Activated T-helper 2 cell treated with anti-CD3 and anti-CD28 coated beads, Interferon-gamma antibody, Interleukin-2, Interleukin-4, amounts not matched to agents 10 μg/mL and 5 μg/mL and 100 μg/mL, durations not matched to agents 14 hours and 24 hours and 36 hours (primary cell): ENCODE data around the gene MIOS. TPM values are rescaled to one million over a fixed set of nuclear protein-coding genes. Genes with fewer than 3 reads are reported as not detected.

ENCODE experiments used
- DNase-seq: peaks from one replicate; pipeline ENCODE4 v3.0.0; 2021; ENCODE audit warnings: low spot score
- H3K27ac Mint-ChIP-seq: one replicate; pipeline ENCODE4 v1.8.0; 2021; ENCODE audit warnings: mixed read lengths
- H3K27me3 Mint-ChIP-seq: one replicate; pipeline ENCODE4 v1.8.0; 2021; ENCODE audit warnings: low read depth, mixed read lengths
- H3K36me3 Mint-ChIP-seq: one replicate; pipeline ENCODE4 v1.8.0; 2021; ENCODE audit warnings: low read depth, mixed read lengths
- H3K4me1 Mint-ChIP-seq: one replicate; pipeline ENCODE4 v1.8.0; 2021; ENCODE audit warnings: low read depth, mixed read lengths
- H3K4me3 Mint-ChIP-seq: one replicate; pipeline ENCODE4 v1.8.0; 2021; ENCODE audit warnings: low read depth, mild to moderate bottlenecking, moderate library complexity, mixed read lengths
- H3K9me3 Mint-ChIP-seq: one replicate; pipeline ENCODE4 v1.8.0; 2021; ENCODE audit warnings: mixed read lengths
- intact Hi-C: fragments of 100-400 bp; cut with micrococcal nuclease; formaldehyde crosslinking; loops from one replicate; pipeline ENCODE4 v1.15.1; 2023
- total RNA-seq: library from RNA; stranded (reverse); gene quantifications from 2 replicates; pipeline ENCODE4 v1.2.3, GENCODE V29; 2022

Gene MIOS
- total RNA-seq, 1 donor from 2014 or later, result 29.8 TPM

- intact Hi-C loops, result no loop called here
- DNase-seq, result no peak
- no peak overlapping the region for H3K27ac Mint-ChIP-seq
- no peak overlapping the region for H3K4me3 Mint-ChIP-seq
- peaks cover 35% of the 10 kb centered on the region for H3K27me3 Mint-ChIP-seq
- H3K36me3 Mint-ChIP-seq, result no peaks in the 10 kb centered on the region
- no peaks in the 10 kb centered on the region for H3K9me3 Mint-ChIP-seq
- H3K4me1 Mint-ChIP-seq, result peaks cover under 1% of the 10 kb centered on the region
Observed at GRCh38 chr7:7536396-7537019, 30.2 kb upstream of the MIOS start.

- no peak overlapping the region for H3K27ac Mint-ChIP-seq
- no peaks in the 10 kb centered on the region for H3K9me3 Mint-ChIP-seq
- intact Hi-C loops, result no loop called here
- no peak for DNase-seq
- no peaks in the 10 kb centered on the region for H3K36me3 Mint-ChIP-seq
- peaks cover 2% of the 10 kb centered on the region for H3K4me1 Mint-ChIP-seq
- peaks cover 40% of the 10 kb centered on the region for H3K27me3 Mint-ChIP-seq
- H3K4me3 Mint-ChIP-seq, result no peak overlapping the region
Observed at GRCh38 chr7:7537711-7538110, 29.0 kb upstream of the MIOS start.

- peaks cover 33% of the 10 kb centered on the region for H3K27me3 Mint-ChIP-seq
Observed at GRCh38 chr7:7539152-7539551, 27.5 kb upstream of the MIOS start.

GRCh38 chr7:7539711-7540110, 27.0 kb upstream of the MIOS start:
- DNase-seq, result no peak
- intact Hi-C loops, result loop anchor here (2.0 to 5.0 kb wide), 2 partner anchors 437 to 572 kb away; no protein-coding TSS in a partner anchor
- H3K4me1 Mint-ChIP-seq, result peaks cover 2% of the 10 kb centered on the region
- H3K27me3 Mint-ChIP-seq, result peaks cover 29% of the 10 kb centered on the region
- no peak overlapping the region for H3K4me3 Mint-ChIP-seq
- no peaks in the 10 kb centered on the region for H3K9me3 Mint-ChIP-seq
- H3K36me3 Mint-ChIP-seq, result no peaks in the 10 kb centered on the region
- H3K27ac Mint-ChIP-seq, result no peak overlapping the region

More at GRCh38 chr7:7539152-7539551, 27.5 kb upstream of the MIOS start:
- Mint-ChIP-seq H3K36me3 (no peaks in the 10 kb centered on the region), H3K4me1 (peaks cover 2% of the 10 kb centered on the region), H3K9me3 (no peaks in the 10 kb centered on the region), H3K27ac (no peak overlapping the region), H3K4me3 (no peak overlapping the region)
- DNase-seq, result no peak
- intact Hi-C loops, result no loop called here

- Mint-ChIP-seq H3K36me3 (no peaks in the 10 kb centered on the region), H3K4me3 (no peak overlapping the region), H3K27ac (no peak overlapping the region), H3K27me3 (peaks cover 23% of the 10 kb centered on the region), H3K9me3 (no peaks in the 10 kb centered on the region), H3K4me1 (peaks cover 2% of the 10 kb centered on the region)
- DNase-seq, result no peak
- intact Hi-C loops, result loop anchor here (5.0 kb wide), 1 partner anchor 575 kb away; no protein-coding TSS in a partner anchor
Observed at GRCh38 chr7:7542251-7542835, 24.3 kb upstream of the MIOS start.

- intact Hi-C loops, result no loop called here
- no peak overlapping the region for H3K27ac Mint-ChIP-seq
- no peak overlapping the region for H3K4me3 Mint-ChIP-seq
- DNase-seq, result no peak
- no peaks in the 10 kb centered on the region for H3K4me1 Mint-ChIP-seq
- peaks cover 28% of the 10 kb centered on the region for H3K27me3 Mint-ChIP-seq
- no peaks in the 10 kb centered on the region for H3K9me3 Mint-ChIP-seq
- no peaks in the 10 kb centered on the region for H3K36me3 Mint-ChIP-seq
Observed at GRCh38 chr7:7548407-7548806, 18.3 kb upstream of the MIOS start.

GRCh38 chr7:7550663-7551062, 16.0 kb upstream of the MIOS start:
- Mint-ChIP-seq H3K27me3 (peaks cover 40% of the 10 kb centered on the region), H3K4me1 (no peaks in the 10 kb centered on the region), H3K27ac (no peak overlapping the region), H3K36me3 (no peaks in the 10 kb centered on the region), H3K9me3 (no peaks in the 10 kb centered on the region), H3K4me3 (no peak overlapping the region)
- DNase-seq, result no peak
- intact Hi-C loops, result no loop called here

GRCh38 chr7:7552199-7552598, 14.5 kb upstream of the MIOS start:
- Mint-ChIP-seq H3K9me3 (no peaks in the 10 kb centered on the region), H3K27me3 (peaks cover 46% of the 10 kb centered on the region), H3K4me3 (no peak overlapping the region), H3K36me3 (no peaks in the 10 kb centered on the region), H3K27ac (no peak overlapping the region), H3K4me1 (no peaks in the 10 kb centered on the region)
- intact Hi-C loops, result no loop called here
- no peak for DNase-seq

- intact Hi-C loops, result no loop called here
- Mint-ChIP-seq H3K27me3 (peaks cover 45% of the 10 kb centered on the region), H3K4me3 (no peak overlapping the region), H3K27ac (no peak overlapping the region), H3K4me1 (no peaks in the 10 kb centered on the region), H3K9me3 (peaks cover 7% of the 10 kb centered on the region), H3K36me3 (no peaks in the 10 kb centered on the region)
- DNase-seq, result no peak
Observed at GRCh38 chr7:7553386-7553785, 13.3 kb upstream of the MIOS start.

- intact Hi-C loops, result no loop called here
- Mint-ChIP-seq H3K36me3 (no peaks in the 10 kb centered on the region), H3K27ac (no peak overlapping the region), H3K9me3 (peaks cover 13% of the 10 kb centered on the region), H3K4me1 (no peaks in the 10 kb centered on the region), H3K4me3 (no peak overlapping the region), H3K27me3 (peaks cover 48% of the 10 kb centered on the region)
- no peak for DNase-seq
Observed at GRCh38 chr7:7554021-7554432, 12.7 kb upstream of the MIOS start.

- H3K4me3 Mint-ChIP-seq, result no peak overlapping the region
- no peak overlapping the region for H3K27ac Mint-ChIP-seq
- intact Hi-C loops, result no loop called here
- H3K9me3 Mint-ChIP-seq, result peaks cover 22% of the 10 kb centered on the region
- DNase-seq, result no peak
- H3K27me3 Mint-ChIP-seq, result peaks cover 49% of the 10 kb centered on the region
- no peaks in the 10 kb centered on the region for H3K4me1 Mint-ChIP-seq
- no peaks in the 10 kb centered on the region for H3K36me3 Mint-ChIP-seq
Observed at GRCh38 chr7:7554649-7555575, 11.8 kb upstream of the MIOS start.

- intact Hi-C loops, result no loop called here
- Mint-ChIP-seq H3K4me1 (no peaks in the 10 kb centered on the region), H3K9me3 (peaks cover 25% of the 10 kb centered on the region), H3K4me3 (no peak overlapping the region), H3K27me3 (peaks cover 55% of the 10 kb centered on the region), H3K36me3 (no peaks in the 10 kb centered on the region), H3K27ac (no peak overlapping the region)
- DNase-seq, result no peak
Observed at GRCh38 chr7:7556852-7557251, 9.8 kb upstream of the MIOS start.

GRCh38 chr7:7557252-7557651, 9.4 kb upstream of the MIOS start:
- Mint-ChIP-seq H3K27ac (no peak overlapping the region), H3K4me3 (no peak overlapping the region), H3K27me3 (peaks cover 51% of the 10 kb centered on the region), H3K4me1 (no peaks in the 10 kb centered on the region), H3K9me3 (peaks cover 25% of the 10 kb centered on the region), H3K36me3 (no peaks in the 10 kb centered on the region)
- DNase-seq, result no peak
- intact Hi-C loops, result no loop called here
